Activated CD8-positive, alpha-beta memory T cell treated with anti-CD3 and anti-CD28 coated beads for 24 hours (primary cell): ENCODE results near the gene ACVR1B.
A peak's percentile ranks its signal among the peaks of the same experiment; 100 is the strongest.

Experiments
- DNase-seq: peaks from one replicate; pipeline ENCODE4 v3.0.0-alpha.2; 2020

Gene ACVR1B

DNA sequence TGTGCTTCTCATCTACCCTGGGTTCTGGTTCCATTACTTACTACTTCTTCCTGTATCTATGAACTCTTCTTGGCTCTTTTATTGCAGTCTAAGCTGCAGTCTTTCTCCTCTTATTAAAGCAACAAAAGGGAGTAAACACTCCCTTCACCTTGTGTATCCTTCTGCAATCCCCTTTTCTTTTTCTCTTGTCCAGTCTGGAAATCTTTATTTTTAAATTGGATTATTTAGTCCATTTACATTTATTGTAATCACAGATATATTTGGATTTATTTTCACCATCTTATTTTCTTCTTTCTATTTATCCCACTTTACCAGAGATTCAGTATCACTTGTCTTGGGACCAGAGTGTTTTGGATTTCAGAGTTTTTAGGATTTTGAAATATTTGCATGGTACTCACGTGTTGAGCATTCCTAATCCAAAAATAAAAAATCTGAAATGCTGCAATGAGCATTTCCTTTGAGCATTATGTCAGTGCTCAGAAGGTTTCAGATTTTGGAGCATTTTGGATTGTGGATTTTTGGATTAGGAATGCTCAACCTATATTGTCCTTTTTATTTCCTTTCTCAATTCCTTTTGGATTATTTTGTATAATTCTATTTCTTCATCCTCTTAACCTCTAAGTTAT is 6.8 kb upstream of the ACVR1B start:
- DNase-seq, result no peak

DNA sequence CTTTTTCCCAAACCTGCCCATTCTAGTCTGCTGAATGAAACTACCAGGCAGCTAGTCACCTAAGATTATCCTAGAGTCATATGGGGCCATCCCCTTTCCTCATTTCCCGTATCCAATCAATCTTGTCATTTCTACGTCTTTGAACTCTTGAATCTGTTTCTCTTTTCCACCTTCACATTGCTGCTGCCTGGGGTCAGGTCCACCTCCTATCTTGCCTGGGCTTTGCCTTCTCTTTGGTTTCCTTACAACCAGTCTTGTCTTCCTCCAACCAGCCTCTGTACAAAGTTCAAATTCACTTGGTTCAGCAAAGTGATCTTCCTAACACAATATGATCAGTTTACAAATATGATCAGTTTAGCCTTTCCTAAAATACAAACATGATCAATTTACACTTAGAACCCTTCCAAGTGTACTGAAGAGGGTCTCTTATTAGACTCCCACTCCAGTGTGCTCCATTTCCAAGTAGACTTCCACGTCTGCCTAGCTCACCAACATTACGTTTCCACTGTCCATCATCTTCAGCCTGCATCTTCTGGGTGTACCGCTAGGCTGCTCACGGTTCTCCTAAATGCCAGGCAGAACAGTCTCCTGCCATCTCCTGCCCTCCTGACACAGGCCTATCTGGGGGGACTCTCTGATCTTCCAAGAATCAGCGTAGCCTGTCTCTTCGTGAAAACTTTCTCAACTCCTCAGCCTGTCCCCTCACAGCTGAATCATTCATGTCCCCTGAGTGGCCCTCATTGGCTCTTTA is 4.1 kb upstream of the ACVR1B start:
- peak; percentile 38 for DNase-seq

DNA sequence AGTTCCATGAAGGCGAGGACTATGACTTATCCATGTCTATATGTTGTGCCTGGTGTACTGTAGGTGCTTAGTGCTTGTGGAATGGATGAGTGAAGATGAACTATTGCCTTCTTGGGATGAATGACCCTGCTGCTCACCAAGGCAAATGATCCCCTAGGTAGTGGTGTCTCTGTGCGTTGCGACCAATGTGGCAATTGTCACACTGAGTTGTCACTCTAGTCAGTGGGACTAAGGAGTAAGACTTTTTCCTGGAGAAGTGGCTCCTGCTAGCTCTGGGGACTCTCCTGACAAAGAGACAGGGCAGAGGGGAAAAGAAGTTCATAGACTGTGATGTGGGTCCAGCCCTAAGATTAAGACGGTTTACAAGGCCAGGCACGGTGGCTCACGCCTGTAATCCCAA is 3.4 kb upstream of the ACVR1B start:
- DNase-seq, result peak; percentile 43

DNA sequence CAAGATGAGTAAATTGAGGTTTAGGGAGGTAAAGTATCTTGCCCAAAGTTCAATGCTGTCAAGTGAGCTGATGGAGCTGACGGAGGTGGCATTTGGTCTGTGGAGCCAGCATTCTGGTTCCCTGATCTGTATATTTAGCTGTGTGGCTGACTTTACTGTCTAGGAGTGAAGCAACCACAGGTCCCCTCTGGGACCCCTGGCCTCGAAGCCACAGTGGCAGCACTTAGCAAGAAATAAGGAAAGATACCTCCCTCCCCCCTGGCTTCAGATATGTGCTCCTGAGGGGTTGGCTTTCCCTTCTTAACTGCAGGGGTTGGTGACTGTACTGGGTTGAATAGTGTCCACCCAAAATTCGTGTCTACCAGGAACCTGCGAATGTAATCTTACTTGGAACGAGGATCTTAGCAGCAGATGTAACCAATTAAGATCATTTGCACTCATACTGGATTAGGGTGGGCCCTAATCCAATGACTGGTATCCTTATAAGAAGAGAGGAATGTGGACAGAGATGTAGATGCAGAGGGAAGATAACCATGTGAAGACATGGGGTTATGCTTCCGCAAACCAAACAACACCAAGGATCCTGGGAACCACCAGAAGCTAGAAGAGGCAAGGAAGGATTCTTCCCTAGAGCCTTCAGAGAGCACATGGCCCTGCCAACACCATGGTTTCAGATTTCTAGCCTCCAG is 2.0 kb upstream of the ACVR1B start:
- DNase-seq, result peak; percentile 21

DNA sequence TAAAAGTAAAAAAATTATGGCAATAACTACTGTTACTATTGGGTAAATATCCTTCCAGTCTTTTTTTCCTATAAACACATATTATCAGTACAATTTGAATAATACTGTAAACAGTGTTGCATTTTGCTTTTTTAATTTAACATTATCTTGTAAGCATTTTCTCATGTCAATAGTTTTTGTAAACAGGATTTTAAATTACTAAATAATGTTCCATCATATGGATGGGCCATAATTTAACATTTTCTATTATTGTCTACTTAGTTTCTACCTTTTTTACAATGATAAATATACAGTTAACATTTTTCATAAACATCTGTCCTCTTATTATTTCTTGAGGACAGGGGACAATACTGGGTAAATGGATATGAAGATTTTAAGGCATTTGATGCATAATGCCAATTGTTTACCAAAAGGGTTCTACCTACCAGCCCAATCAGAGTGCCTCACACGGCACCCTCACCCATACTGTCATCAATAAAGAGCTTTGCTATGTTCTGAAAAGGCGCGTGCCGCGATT is 759 bp upstream of the ACVR1B start:
- no peak for DNase-seq

DNA sequence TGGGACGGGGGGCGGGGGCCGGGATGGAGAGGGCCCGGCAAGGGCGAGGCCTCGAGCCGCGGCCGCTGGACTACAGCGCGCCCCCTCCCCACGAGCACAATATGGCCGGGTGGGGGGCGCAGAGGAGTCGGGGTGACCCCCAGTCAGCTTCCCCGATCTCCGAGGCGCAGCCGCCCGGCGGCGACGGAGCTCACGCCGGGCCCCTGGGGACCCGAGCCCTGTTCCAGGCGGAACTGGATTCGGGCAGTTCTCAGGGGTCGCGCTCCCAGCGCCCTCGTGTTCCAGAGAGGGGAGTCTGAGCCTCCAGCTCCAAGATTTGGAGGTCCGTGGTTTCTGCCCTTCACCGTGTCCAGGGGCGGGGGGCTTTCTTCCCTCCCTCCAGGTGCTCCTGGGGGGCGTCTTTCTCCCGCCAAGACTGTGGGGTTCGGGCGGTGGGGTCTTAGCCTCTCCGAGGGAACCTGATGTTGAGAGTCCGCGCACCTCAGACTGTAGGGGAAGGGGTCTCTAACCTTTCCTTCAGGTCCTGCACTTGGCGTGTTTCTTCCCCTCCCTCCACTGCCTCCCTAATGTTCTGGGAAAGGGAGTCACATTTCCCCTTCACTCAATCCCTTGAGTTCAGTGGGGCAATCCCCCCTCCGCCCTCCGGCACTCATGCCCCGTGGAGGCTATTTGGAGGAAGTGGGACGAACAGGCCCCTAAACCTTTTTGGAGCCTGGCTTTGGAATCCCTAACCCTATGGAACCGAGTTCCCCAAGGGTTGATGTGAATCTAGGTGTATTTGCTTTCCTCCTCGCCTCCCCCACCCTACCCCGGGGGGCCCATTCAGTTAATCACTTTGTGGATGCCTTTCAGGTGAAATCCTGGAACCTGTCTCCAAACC is 584 bp downstream of the ACVR1B start:
- DNase-seq, result peak; percentile 62

DNA sequence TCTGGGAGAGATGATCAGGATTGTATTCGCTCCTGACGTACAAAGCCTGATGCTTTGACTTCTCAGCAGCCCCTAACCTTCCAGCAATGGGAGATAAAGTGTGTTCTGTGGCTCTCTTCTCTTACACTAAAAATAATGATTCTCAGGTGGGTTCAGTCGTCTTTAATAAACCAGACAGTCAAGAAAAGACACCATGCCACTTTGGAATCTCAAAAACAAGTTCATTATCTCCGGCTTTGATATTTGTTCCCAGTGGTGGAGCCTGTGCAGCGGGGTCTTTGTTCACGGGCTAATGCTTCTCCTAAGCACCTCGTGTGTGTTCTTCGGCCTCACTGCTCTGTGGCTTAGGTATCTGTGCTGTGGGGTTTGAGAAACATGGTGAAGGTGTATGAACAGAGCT is 1.6 kb downstream of the ACVR1B start:
- peak; percentile 55 for DNase-seq

DNA sequence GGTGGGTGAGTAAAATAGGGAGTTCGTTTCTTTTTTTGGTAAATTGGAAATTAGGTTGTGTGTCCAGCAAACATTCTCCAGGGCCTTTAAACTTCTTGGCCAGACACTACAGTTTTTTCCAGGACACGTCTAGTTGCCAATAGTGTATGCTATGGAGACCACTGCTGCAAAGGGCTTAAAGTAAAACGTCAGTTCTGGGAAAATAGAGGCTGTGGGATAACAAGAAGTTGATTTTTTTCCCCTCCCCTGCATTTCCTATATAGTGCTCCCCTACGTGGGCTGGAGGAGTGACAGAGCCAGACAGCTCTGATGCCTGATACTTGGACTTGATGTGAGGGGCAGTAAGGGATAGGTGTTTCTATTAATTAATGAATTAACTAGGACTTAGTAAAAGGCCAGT is 2.4 kb downstream of the ACVR1B start:
- no peak for DNase-seq

DNA sequence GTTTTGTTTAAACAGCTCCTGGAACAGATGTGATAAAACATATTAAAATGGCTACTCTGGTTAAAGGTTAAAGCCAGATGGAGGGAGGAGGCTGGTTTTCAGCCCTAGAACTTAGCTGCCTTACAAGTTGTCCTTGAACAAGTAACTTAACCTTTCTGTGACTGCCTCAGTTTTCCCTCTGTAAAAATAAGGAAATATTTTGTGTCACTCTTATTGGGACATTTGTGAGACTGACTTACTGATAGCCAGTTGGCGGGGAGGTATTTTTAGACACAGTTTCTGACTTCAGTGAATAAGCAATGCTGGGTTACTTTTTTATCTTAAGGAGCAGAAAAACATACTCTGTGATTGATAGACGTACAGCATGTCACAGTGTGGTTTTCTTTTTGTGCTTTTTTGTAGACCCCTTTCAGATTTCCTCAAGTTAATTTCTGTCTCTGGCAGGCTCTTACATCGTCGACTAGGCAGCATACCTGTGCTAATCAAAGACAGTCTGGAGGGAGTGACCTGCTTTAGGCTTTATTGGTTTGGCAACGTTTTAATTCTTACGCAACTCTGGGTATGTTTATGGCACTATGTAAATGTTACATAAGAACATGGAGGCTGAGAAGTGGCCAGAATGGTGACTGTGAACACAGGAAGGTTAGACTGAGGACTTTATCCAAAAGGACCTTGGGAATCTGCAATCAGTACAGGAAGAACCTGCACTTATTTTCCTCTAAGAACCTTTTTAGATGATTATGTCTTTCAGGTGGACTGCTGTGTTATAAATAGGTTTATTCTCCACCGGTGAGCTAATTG is 3.3 kb downstream of the ACVR1B start:
- DNase-seq, result no peak

DNA sequence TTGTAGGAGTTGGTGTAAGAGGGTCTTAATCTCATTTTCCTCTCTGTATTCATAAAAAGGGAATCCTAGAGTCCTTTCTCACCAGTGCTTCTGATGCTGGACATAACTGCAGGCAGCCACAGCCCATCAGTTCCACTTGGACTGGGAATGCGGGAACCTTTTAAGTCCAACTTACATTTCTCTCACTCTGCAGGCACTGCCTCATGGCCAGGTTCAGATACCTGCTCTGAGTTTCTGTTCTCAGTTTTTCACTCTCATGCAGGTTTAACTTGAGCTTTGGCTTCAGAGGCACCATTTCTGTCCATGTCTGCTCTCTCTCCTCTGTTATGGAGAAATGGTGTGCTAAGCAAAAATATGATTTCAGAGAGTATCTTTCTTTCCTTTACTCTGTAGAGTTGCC is 4.2 kb downstream of the ACVR1B start:
- DNase-seq, result no peak

DNA sequence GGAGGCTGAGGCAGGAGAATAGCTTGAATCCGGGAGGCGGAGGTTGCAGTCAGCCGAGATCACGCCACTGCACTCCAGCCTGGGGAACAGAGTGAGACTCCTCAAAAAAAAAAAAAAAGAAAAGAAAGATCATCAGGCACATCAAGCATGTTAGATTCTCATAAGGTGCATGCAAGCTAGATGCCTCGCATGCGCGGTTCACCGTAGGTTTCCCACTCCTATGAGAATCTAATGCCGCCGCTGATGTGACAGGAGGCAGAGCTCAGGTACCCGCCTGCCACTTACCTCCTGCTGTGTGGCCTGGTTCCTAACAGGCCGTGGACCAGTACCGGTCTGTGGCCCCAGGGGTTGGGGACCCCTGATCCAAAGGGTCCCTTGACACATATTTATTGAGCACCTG is 7.0 kb downstream of the ACVR1B start:
- DNase-seq, result no peak

DNA sequence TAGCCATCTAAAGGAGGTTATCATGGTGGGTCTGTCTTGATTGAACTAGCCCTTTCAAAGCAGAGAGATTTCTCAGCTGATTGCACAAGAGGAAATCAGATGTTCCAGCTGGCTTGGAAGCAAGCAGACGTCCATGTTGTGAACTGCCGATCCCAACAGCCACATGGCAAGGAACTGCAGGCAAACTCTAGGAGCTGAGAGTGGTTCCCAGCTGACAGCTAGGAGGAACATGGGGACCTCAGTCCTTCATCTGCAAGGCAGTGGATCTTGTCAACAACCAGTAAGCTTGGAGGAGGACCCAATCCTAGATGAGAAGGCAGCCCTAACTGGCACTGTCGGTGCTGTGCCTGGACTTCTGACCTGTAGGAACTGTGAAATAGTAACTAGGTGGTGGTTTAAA is 7.7 kb downstream of the ACVR1B start:
- DNase-seq, result no peak

DNA sequence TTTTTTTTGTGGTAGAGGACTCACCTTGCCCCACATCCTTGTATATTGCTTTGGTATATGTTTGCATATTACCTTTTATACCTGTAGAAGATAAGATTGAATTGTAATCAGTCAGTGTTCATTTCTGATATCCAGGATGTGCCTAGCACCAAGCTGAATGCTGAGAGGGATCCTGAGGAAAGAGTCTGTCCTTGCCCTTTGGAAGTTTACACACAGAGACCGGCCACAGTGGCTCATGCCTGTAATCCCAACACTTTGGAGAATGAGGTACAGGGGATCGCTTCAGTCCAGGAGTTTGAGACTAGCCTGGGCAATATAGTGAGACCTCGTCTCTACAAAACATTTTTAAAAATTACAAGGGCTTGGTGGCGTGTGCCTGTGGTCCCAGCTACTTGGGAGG is 8.4 kb downstream of the ACVR1B start:
- DNase-seq, result no peak

DNA sequence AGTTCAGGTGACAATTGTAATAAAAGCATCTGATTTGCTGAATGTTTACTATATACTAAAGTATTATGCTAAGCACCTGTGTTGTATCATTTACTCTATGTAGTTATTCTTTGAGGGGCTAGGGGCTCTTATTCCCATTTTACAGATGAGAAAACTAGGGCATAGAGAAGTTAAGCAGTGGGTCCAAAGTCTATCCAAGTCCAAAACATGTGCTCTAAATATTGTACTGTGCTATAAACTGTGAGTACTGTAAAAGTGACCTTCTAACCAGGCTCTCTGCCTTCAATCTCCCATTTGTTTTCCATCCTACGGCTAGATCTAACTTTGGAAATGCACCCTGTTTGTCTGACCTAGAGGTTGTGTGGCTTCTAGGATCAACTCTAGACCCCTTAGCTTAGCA is 9.0 kb downstream of the ACVR1B start:
- no peak for DNase-seq

DNA sequence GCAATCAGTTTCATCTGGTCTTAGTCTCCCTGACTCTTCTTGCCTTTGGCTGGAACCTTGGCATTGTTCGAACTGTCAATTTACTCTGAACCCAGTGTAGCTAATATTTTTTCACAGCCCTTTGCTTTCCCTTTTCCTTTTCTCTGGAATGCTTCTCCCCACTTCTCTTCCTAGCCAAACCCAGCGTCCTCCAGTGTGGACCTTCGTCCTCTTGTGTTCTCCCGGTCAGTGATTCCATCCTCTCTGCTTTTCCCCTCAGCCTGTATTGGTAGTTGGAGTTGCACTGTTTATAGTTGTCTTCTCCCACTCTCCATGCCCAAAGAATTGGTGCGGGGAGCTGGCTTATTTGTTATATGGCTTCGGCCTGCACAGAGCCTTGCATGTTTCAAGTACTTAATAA is 9.4 kb downstream of the ACVR1B start:
- DNase-seq, result no peak

DNA sequence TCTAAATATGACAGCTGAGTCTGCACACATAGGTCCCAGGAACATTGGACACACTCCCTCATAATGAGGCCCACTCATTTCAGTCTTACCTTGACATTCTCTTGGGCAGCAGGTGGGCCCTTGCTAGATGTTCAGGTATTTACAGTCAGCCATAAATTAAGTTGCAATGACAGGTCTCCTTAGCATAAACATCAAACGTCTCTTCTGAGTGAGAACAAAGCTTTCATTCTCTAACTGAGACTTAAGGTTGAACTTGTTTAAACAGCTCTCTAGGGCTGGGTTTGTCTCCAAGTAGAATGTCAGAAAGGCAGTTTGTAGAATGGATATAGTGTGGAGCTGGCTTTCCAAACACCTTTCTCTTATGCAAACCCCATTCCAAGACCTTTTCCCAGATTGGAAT is 10.3 kb downstream of the ACVR1B start:
- DNase-seq, result no peak

DNA sequence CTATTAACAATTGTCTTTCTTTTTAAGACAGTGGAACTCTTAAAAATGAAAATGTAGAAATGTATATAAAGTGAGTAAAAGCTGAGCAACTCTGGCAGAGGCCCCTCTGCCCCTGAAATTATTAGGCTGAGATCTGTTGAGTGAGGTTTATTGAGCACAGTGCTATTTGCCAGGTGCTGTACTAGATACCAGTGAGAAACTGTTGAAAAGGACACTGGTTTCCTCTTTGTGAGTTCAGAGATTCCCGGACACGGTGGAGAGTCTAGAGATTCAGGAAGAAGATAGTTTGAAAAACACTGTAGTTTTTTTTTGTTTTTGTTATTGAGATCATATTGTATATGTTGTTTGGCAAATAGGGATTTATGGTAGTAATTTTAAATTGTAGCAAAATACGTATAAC is 11.2 kb downstream of the ACVR1B start:
- no peak for DNase-seq

DNA sequence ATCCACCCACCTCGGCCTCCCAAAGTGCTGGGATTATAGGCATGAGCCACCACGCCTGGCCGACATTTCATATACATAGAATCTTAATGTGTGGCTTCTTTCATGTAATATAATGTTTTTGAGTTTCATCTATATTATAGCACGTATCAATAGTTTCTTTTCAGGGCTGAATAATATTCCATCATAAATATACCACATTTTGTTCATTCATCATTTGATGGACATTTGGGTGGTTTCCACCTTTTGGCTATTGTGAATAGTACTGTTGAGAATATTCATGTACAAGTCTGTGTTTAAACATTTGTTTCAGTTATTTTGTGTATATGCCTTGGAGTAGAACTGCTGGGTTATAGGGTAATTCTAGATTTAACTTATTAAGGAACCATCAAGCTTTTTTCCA is 12.0 kb downstream of the ACVR1B start:
- no peak for DNase-seq

DNA sequence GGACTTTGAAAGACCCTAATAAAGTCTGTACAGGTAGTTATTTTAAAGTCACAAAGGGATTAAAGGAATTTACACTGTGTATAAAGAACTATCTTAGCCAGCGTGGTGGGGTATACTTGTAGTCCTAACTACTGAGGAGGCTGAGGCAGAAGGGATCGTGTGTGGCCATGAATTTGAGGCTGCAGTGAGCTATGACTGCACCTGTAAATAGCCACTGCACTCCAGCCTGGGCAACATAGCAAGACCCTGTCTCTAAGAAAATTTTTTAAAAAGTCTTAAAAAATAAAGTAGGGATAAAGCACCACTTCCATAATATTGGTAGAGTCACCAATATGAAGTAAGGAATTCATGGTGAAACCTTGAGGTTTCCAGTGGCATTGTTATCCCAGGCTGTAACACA is 18.1 kb downstream of the ACVR1B start:
- DNase-seq, result no peak

DNA sequence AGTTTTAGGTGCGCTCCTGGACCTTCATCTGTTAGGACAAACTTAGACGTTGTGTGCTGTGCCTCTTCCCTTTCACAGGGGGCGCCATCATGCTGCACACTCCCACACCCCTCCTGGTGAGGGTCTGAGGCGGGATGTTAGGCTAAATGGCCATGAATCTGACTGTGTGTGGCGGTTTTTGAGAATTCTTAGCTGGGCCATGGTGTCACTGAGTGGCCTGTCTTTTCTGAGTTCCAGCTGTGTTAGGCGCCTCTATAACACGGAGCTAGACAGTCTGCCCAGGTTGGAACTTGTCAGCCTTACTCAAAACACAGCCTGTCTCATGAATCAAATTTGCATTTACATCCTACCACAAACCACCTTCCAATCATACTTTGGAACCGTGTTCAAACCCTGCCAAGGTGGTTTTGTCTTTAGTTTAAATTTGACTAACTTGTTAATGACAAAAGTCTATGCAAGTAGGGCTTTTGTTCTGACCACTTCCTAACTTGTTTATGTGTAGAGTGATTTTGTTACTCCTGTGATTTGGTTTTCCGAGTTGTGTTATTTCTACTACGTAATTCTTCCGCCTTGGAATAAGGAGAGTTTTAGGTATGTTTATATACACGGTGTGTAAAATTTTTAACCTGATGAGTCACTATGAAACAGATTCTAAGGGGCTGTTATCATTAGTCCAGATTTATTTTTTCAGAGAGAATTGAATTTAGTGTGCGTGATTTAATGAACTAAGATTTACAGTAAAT is 19.6 kb downstream of the ACVR1B start:
- DNase-seq, result peak; percentile 76

DNA sequence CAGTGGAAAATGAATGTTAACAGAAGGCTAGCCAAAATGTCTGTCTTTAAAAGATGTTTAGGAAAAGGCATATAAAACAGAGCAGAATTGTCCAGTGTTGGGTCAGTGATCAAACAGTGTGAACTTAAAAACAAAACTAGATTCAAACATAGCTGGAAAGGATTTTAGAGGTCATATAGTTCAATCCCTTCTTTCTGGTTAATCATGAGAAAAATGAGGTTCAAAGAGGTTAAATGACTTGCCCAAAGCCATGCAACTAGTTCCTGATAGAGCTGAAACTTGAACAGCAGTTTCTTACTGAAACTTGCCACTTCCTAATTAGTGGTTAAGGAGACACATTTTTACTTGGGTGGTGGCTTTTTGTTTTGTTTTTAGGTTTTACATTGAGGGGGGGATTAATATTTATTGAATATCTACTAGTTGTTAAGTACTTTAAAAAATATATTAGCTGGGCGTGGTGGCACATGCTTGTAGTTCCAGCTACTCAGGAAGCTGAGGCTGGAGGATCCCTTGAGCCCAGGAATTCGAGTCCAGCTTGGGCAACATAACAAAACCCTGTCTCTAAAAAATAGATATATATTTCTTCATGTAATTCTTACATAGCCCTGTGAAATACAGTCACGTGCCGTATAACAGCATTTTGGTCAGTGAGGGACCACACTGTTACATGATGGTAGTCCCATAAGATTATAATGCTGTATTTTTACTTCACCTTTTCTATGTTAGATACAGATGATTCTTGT is 20.4 kb downstream of the ACVR1B start:
- DNase-seq, result no peak
